ENCODE results near the gene DDX23.

The DDX23 gene

GRCh38 chr12:48794870-48795269, 57.1 kb downstream of the DDX23 start:
- no peak for DNase-seq

GRCh38 chr12:48793696-48794095, 58.3 kb downstream of the DDX23 start:
- DNase-seq = no peak

- DNase-seq = peak; percentile 46
These were observed 62.1 kb downstream of the DDX23 start for GRCh38 chr12:48789858-48790326.

- DNase-seq = peak; percentile 91
These were observed 62.8 kb downstream of the DDX23 start, which contains the start of gene ADCY6 for GRCh38 chr12:48788854-48789775. TSS of gene ADCY6 (minus strand) at chr12:48789089. CDS start at chr12:48783434, 5,655 bp downstream.

GRCh38 chr12:48788524-48788853, 63.5 kb downstream of the DDX23 start:
- DNase-seq = no peak

- no peak for DNase-seq
These were observed 64.0 kb downstream of the DDX23 start for GRCh38 chr12:48787791-48788523.

GRCh38 chr12:48786591-48787544, 65.1 kb downstream of the DDX23 start:
- DNase-seq = no peak

- DNase-seq = no peak
These were observed 68.5 kb downstream of the DDX23 start for GRCh38 chr12:48783432-48783831.

GRCh38 chr12:48782457-48783395, 69.2 kb downstream of the DDX23 start:
- DNase-seq = no peak

GRCh38 chr12:48781750-48782456, 70.1 kb downstream of the DDX23 start:
- DNase-seq = no peak

GRCh38 chr12:48780381-48781025, 71.5 kb downstream of the DDX23 start:
- no peak for DNase-seq

GRCh38 chr12:48779869-48780268, 72.1 kb downstream of the DDX23 start:
- DNase-seq = no peak

Data from DMS53 (cell line).